Smooth muscle cell (in vitro differentiated cells): ENCODE data around the gene EDARADD. TPM values are rescaled to one million over a fixed set of nuclear protein-coding genes. Genes with fewer than 3 reads are reported as not detected.

Experiments used
- DNase-seq: peaks from one replicate; lab custom pipeline; 2025; ENCODE audit not compliant: unreplicated experiment; lab: John Stamatoyannopoulos, UW
- H2AFZ ChIP-seq: fragments of 200-600 bp; sonication (generic); 2 replicates; pipeline ENCODE4 v1.6.0; 2016; ENCODE audit warnings: antibody characterized with exemption, low read depth, mild to moderate bottlenecking
- H3F3A ChIP-seq: fragments of 200-600 bp; sonication (generic); 2 replicates; pipeline ENCODE4 v1.6.0; 2017; ENCODE audit warnings: antibody characterized with exemption, low read depth
- H3K27ac ChIP-seq: fragments of 200-600 bp; sonication (generic); 2 replicates; pipeline ENCODE4 v1.5.1; 2016; ENCODE audit warnings: low read depth, mild to moderate bottlenecking
- H3K27me3 ChIP-seq: fragments of 200-600 bp; sonication (generic); 2 replicates; pipeline ENCODE4 v1.6.1; 2016; ENCODE audit warnings: low read depth, mild to moderate bottlenecking
- H3K36me3 ChIP-seq: fragments of 200-600 bp; sonication (generic); 2 replicates; pipeline ENCODE4 v1.5.1; 2016; ENCODE audit warnings: low read depth
- H3K4me1 ChIP-seq: fragments of 200-600 bp; sonication (generic); 2 replicates; pipeline ENCODE4 v1.5.1; 2016; ENCODE audit warnings: low read depth
- H3K4me2 ChIP-seq: fragments of 200-600 bp; sonication (generic); 2 replicates; pipeline ENCODE4 v1.6.0; 2016; ENCODE audit warnings: mild to moderate bottlenecking
- H3K4me3 ChIP-seq: fragments of 200-600 bp; sonication (generic); 2 replicates; pipeline ENCODE4 v1.5.1; 2016; ENCODE audit warnings: mild to moderate bottlenecking
- H3K79me2 ChIP-seq: fragments of 200-600 bp; sonication (generic); 2 replicates; pipeline ENCODE4 v1.6.0; 2016; ENCODE audit warnings: low read depth, mild to moderate bottlenecking
- H3K9ac ChIP-seq: fragments of 200-600 bp; sonication (generic); 2 replicates; pipeline ENCODE4 v1.6.0; 2016; ENCODE audit warnings: low read depth
- H3K9me3 ChIP-seq: fragments of 200-600 bp; sonication (generic); replicated peaks from 2 replicates; pipeline ENCODE4 v1.5.1; 2016; ENCODE audit warnings: low read depth
- H4K20me1 ChIP-seq: fragments of 200-600 bp; sonication (generic); 2 replicates; pipeline ENCODE4 v1.6.0; 2016; ENCODE audit warnings: low read depth
- CTCF ChIP-seq: fragments of 200-600 bp; sonication (generic); IDR thresholded peaks from 2 replicates; pipeline ENCODE4 v1.5.1; 2017; ENCODE audit warnings: borderline replicate concordance, mild to moderate bottlenecking, antibody characterized with exemption; ENCODE audit not compliant: insufficient read depth, poor library complexity, severe bottlenecking
- whole genome bisulfite sequencing: methylation state at CpG from one replicate; pipeline ENCODE4 v1.1.7; 2016; ENCODE audit warnings: low lambda C conversion rate; 5-methylcytosine and 5-hydroxymethylcytosine counted together
- polyA plus RNA-seq: library from polyadenylated mRNA; unstranded; fragments of >200 nt; fragmentation: Nextera tagmentation; extraction: Ambion mirVana; gene quantifications from 2 replicates; pipeline ENCODE4 v1.2.1, GENCODE V29; 2016
- total RNA-seq: library from RNA; depleted of rRNA; stranded (reverse); fragments of >200 nt; gene quantifications from 2 replicates; pipeline ENCODE4 v1.2.3, GENCODE V29; 2014

Gene EDARADD
- total and polyA plus RNA-seq, 2 experiments from 2014 or later: 5.8 to 7.7 TPM

GRCh38 chr1:236492378-236492777 is 98.3 kb downstream of the EDARADD start:
- Histone ChIP-seq H2AFZ (no peak overlapping the region), H3K9ac (no peak overlapping the region), H3K4me1 (no peaks in the 10 kb centered on the region), H3K27ac (no peak overlapping the region), H3K27me3 (no peaks in the 10 kb centered on the region), H3K4me3 (no peak overlapping the region), H3K79me2 (no peaks in the 10 kb centered on the region), H3F3A (no peaks in the 10 kb centered on the region), H3K4me2 (no peak overlapping the region), H3K36me3 (no peaks in the 10 kb centered on the region), H3K9me3 (no peaks in the 10 kb centered on the region), H4K20me1 (no peaks in the 10 kb centered on the region)
- TF ChIP-seq CTCF: no peak
- DNase-seq: no peak
- 60% methylated on average over 2 of the region's 2 CpGs for WGBS

- H3K27ac ChIP-seq: no peak overlapping the region
- no peak overlapping the region for H3K9ac ChIP-seq
- no peaks in the 10 kb centered on the region for H3F3A ChIP-seq
- no peak overlapping the region for H3K4me3 ChIP-seq
- no peaks in the 10 kb centered on the region for H3K4me1 ChIP-seq
- no peak overlapping the region for H3K4me2 ChIP-seq
- H3K9me3 ChIP-seq: no peaks in the 10 kb centered on the region
- H3K27me3 ChIP-seq: no peaks in the 10 kb centered on the region
- DNase-seq: no peak
- no peaks in the 10 kb centered on the region for H4K20me1 ChIP-seq
- no peaks in the 10 kb centered on the region for H3K79me2 ChIP-seq
- no peak overlapping the region for H2AFZ ChIP-seq
- H3K36me3 ChIP-seq: no peaks in the 10 kb centered on the region
- no peak for TF ChIP-seq CTCF
- WGBS: 91% methylated on average over 11 of the region's 11 CpGs
Observed at GRCh38 chr1:236494082-236494481, 100.0 kb downstream of the EDARADD start.

- Histone ChIP-seq H4K20me1 (no peaks in the 10 kb centered on the region), H3K79me2 (no peaks in the 10 kb centered on the region), H3K36me3 (no peaks in the 10 kb centered on the region), H3K27ac (no peak overlapping the region), H2AFZ (no peak overlapping the region), H3K4me2 (no peak overlapping the region), H3K9ac (no peak overlapping the region), H3K4me3 (no peak overlapping the region), H3K9me3 (no peaks in the 10 kb centered on the region), H3K27me3 (no peaks in the 10 kb centered on the region), H3F3A (no peaks in the 10 kb centered on the region), H3K4me1 (no peaks in the 10 kb centered on the region)
- TF ChIP-seq CTCF: no peak
- DNase-seq: no peak
- 73% methylated on average over 10 of the region's 10 CpGs for WGBS
Observed at GRCh38 chr1:236494586-236495466, 100.7 kb downstream of the EDARADD start.
